Activated naive CD4-positive, alpha-beta T cell treated with anti-CD3 and anti-CD28 coated beads, Interleukin-2, amount 50 U/mL, for 24 hours (primary cell): Measurements from ENCODE around the gene CHKA.

Experiments
- H3K27ac Mint-ChIP-seq: one replicate; pipeline ENCODE4 v1.8.0; 2021; ENCODE audit warnings: mild to moderate bottlenecking, mixed read lengths
- H3K27me3 Mint-ChIP-seq: one replicate; pipeline ENCODE4 v1.8.0; 2021; ENCODE audit warnings: mixed read lengths
- H3K36me3 Mint-ChIP-seq: one replicate; pipeline ENCODE4 v1.8.0; 2021; ENCODE audit warnings: mixed read lengths
- H3K4me1 Mint-ChIP-seq: one replicate; pipeline ENCODE4 v1.8.0; 2021; ENCODE audit warnings: mixed read lengths
- H3K4me3 Mint-ChIP-seq: one replicate; pipeline ENCODE4 v1.8.0; 2021; ENCODE audit warnings: mild to moderate bottlenecking, mixed read lengths
- H3K9me3 Mint-ChIP-seq: one replicate; pipeline ENCODE4 v1.8.0; 2021; ENCODE audit warnings: mixed read lengths

CHKA gene

DNA sequence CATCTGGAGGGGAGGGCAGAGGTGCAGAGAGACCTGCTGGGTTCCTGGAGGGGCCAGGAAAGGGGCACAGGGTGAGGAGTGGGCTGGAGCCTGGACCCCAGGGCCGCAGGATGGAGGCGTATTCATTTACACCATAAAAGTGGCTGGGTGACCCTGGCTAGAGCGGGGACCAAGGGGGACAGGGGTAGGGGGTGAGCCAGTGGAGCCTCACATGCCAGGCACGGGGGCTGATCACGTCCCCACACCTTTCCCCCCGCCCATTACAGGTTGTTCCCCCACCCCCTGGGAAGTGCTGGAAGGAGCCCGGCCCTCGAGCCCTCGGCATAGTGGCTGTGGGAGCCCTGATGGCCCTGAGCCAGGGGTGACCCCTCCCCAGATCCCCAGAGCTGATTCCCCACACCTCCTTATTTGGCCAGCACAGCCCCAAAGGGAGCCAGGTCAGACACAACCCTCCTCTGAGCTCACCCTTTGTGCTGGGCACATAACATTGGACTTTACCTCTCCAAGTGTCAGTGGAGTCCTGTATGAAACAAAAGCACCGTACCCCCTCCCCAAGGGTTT lies 81.6 kb downstream of the CHKA start:
- H3K36me3 Mint-ChIP-seq: no peaks in the 10 kb centered on the region
- peaks cover 15% of the 10 kb centered on the region for H3K4me1 Mint-ChIP-seq
- H3K4me3 Mint-ChIP-seq: peak overlapping the region; percentile 89
- H3K27me3 Mint-ChIP-seq: no peaks in the 10 kb centered on the region
- H3K9me3 Mint-ChIP-seq: no peaks in the 10 kb centered on the region
- H3K27ac Mint-ChIP-seq: peak overlapping the region; percentile 88

DNA sequence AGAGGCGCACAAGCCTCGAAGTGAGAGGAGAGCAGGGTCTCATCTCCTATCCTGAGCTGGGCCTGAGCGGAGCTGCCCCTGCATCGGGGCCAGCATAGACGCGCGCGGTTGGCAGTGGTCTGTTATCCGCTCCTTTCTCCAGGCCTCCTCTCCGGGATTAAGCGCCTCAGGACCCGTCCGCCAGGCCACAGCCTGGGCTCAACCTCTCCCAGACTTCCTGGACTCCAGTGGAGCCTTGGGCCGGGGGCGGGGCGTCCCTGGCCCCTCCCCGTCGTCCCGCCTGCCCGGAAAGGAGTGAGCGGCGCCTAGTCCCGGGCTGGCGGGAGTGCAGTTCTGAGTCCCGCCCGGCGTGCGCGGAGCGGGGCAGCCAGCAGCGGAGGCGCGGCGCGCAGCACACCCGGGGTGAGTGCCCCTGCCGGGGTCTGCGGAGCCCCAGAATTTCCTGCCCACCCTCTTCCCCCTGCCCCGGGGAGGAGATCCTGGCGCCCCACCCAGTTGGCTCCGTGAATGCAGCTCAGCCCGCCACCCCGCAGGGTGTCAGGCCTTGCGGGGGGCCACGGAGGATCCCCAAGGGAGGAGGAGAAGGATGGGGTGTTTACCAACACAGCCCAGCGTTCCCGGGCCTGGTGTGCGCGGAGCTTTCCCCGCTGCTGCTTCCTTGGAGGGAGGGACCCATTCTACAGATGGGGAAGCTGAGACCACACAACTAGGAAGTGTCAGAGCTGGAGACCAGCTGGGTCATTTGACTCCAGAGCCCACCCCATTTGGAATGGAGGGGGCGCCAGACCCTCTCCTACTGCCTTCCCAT lies 82.3 kb downstream of the CHKA start, which contains the start of gene TCIRG1:
TCIRG1 (plus strand) TSS at position 308 of the 808 bp plus-strand sequence. CDS start 2,247 bp downstream, outside the sequence.
- Mint-ChIP-seq H3K4me3 (peak within 1 kb of the TSS; percentile 89), H3K9me3 (no peaks in the 10 kb centered on the region), H3K36me3 (no peaks in the 10 kb centered on the region), H3K27me3 (no peaks in the 10 kb centered on the region), H3K4me1 (peaks cover 15% of the 10 kb centered on the region), H3K27ac (peak within 1 kb of the TSS; percentile 88)

DNA sequence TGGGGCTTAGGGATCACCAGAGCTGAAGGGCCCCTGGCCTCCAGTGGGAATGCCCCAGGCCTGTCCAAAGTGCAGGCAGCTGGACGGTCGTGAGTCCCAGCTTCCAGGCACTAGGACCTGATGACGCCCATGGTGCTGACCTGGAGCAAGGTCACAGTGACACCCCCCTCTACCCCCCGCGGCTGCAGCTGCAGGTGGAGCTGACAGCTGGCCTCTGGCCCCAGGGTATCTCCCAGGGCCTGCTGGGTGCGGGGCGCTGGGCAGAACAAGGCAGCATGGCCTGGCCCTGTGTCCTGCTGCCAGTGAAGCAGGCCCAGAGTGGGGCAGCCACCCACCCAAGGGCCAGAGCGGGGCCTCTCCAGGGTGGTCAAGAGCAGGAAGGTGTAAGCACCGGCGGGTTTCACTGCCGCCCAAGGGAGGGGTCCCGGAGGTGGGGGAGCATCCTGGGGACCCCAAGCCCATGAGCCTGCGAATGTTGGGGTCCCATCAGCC lies 82.9 kb downstream of the CHKA start:
- no peak overlapping the region for H3K27ac Mint-ChIP-seq
- peaks cover 15% of the 10 kb centered on the region for H3K4me1 Mint-ChIP-seq
- H3K36me3 Mint-ChIP-seq: no peaks in the 10 kb centered on the region
- H3K4me3 Mint-ChIP-seq: peak overlapping the region; percentile 89
- H3K27me3 Mint-ChIP-seq: no peaks in the 10 kb centered on the region
- H3K9me3 Mint-ChIP-seq: no peaks in the 10 kb centered on the region

DNA sequence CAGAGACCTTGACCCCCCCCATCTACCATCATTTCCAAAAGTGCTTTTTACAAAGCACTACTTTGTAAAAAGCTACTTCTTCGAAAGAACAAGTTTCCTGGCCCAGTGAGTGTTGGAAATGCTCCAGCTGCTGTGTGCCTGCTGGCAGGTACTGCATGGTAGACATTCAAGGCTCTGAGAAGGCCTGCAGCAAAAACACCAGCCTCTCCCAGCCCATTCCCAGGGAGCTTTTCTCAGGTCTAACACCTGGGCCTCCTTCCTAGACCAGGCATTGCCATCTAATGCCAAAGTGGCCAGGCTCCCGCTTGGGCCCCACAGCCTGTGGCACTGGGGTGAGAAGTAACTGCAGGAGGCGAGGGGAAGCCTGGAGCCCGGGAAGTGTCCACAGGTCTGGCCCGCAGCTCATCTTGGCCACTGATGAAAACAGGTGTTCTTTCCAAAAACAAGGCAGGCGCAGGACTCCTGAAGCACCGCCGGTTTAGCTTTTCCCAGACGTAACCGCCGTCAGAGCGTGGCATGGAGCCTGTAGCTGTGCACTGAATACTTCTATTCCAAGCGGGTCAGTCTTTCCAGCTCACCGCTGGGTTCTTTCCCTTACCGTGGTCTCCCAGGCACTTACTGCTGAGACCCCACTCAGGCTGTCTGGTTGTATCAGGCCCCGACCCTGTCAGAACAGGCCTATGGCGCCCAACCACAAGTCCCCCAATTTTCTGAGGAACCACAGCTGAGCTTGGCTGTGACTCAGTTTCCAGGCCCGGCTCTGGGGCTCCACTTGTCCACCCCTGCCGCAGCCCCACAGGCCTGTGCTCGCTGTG lies 83.6 kb downstream of the CHKA start:
- peaks cover 15% of the 10 kb centered on the region for H3K4me1 Mint-ChIP-seq
- H3K27ac Mint-ChIP-seq: peak overlapping the region; percentile 86
- H3K4me3 Mint-ChIP-seq: peak overlapping the region; percentile 59
- H3K27me3 Mint-ChIP-seq: no peaks in the 10 kb centered on the region
- no peaks in the 10 kb centered on the region for H3K36me3 Mint-ChIP-seq
- no peaks in the 10 kb centered on the region for H3K9me3 Mint-ChIP-seq

DNA sequence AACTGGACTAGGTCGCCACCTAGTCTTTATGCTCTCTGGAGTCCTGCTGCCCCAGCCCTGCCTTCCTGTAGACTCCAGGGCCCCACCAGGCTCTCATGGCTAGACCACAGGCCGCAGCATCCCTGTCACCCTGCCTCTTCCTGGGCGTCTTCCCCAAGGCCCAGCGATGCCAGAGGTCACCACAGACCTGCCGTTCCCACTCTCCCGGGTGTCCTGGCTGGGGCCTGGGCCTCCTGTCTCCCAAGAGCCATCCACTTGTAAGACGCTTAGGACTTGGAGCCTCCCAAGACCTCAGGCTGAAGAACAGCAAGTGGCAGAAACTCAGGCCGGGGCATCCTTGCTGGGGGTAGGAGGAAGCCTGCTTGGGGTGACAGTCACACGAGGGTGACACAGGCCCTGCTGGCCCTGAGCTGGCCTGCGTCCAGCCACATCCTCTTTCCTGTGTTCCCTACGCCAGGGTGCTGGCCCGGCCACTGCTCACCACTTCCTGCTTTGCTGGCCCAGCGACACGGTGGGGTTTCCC lies 84.4 kb downstream of the CHKA start:
- peak overlapping the region; percentile 86 for H3K27ac Mint-ChIP-seq
- H3K4me1 Mint-ChIP-seq: peaks cover 17% of the 10 kb centered on the region
- H3K4me3 Mint-ChIP-seq: no peak overlapping the region
- H3K9me3 Mint-ChIP-seq: no peaks in the 10 kb centered on the region
- H3K36me3 Mint-ChIP-seq: no peaks in the 10 kb centered on the region
- no peaks in the 10 kb centered on the region for H3K27me3 Mint-ChIP-seq

DNA sequence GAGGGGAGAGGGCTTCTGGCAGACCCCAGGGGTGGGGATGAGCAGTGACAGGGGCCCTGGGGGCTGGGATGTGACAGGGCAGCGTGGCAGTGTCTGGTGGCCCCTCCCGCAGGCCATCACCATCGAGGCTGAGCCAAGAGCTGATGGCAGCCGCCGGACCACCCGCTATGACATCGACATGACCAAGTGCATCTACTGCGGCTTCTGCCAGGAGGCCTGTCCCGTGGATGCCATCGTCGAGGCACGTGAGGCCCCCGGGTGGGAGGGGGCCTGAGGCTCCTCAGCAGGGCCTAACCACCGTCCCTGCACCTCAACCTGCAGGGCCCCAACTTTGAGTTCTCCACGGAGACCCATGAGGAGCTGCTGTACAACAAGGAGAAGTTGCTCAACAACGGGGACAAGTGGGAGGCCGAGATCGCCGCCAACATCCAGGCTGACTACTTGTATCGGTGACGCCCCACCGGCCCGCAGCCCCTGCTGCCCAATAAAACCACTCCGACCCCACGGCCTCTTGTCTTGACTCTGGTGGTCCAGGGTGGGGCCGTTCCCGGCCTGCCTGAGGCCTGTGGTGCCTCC lies 85.0 kb downstream of the CHKA start:
- H3K27ac Mint-ChIP-seq: no peak overlapping the region
- H3K27me3 Mint-ChIP-seq: no peaks in the 10 kb centered on the region
- H3K9me3 Mint-ChIP-seq: no peaks in the 10 kb centered on the region
- H3K36me3 Mint-ChIP-seq: peaks cover 1% of the 10 kb centered on the region
- H3K4me1 Mint-ChIP-seq: peaks cover 18% of the 10 kb centered on the region
- H3K4me3 Mint-ChIP-seq: no peak overlapping the region

DNA sequence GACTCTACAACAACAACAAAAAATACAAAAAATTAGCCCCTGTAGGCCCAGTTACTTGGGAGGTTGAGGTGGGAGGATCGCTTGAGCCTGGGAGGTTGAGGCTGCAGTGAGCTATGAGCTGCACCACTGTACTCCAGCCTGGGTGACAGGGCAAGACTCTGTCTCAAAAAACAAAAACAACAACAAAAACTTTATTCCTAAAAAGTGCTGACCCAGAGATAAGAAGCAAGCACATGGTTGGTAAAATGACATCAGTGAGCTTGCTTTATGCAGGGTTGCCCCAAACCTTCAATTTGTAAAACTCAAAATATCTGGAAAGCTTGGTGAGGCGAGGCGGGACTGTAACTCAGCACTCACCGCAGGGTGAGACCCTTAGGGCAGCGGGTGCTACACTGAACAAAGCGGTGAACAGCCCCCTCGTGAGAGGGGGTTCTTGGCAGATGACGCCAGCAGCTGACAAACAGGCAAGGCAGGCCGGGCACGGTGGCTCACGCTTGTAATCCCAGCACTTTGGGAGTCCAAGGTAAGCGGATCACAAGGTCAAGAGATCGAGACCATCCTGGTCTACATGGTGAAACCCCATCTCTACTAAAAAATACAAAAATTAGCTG lies 85.8 kb downstream of the CHKA start:
- Mint-ChIP-seq H3K27ac (no peak overlapping the region), H3K4me3 (no peak overlapping the region), H3K9me3 (no peaks in the 10 kb centered on the region), H3K27me3 (no peaks in the 10 kb centered on the region), H3K4me1 (peaks cover 19% of the 10 kb centered on the region), H3K36me3 (peaks cover 1% of the 10 kb centered on the region)

DNA sequence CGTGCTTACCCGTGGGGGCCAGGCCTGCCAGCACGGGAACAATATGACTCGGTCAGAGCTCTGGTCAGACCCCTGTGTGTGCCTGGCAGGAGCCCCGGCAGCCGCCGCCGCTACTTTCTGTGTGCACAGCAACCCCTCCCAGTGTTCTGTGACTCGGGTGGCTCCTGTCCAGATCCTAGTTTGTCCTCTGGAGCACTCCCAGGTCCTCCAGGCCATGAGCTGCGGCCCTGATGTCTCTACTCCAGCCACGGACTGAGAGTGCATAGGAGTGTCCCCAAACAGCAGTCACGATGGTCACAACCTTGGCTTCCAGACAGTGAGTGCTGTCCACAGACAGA lies 87.5 kb downstream of the CHKA start:
- Mint-ChIP-seq H3K4me1 (peaks cover 35% of the 10 kb centered on the region), H3K27me3 (no peaks in the 10 kb centered on the region), H3K9me3 (no peaks in the 10 kb centered on the region), H3K27ac (peak overlapping the region; percentile 46), H3K36me3 (peaks cover 1% of the 10 kb centered on the region), H3K4me3 (no peak overlapping the region)

DNA sequence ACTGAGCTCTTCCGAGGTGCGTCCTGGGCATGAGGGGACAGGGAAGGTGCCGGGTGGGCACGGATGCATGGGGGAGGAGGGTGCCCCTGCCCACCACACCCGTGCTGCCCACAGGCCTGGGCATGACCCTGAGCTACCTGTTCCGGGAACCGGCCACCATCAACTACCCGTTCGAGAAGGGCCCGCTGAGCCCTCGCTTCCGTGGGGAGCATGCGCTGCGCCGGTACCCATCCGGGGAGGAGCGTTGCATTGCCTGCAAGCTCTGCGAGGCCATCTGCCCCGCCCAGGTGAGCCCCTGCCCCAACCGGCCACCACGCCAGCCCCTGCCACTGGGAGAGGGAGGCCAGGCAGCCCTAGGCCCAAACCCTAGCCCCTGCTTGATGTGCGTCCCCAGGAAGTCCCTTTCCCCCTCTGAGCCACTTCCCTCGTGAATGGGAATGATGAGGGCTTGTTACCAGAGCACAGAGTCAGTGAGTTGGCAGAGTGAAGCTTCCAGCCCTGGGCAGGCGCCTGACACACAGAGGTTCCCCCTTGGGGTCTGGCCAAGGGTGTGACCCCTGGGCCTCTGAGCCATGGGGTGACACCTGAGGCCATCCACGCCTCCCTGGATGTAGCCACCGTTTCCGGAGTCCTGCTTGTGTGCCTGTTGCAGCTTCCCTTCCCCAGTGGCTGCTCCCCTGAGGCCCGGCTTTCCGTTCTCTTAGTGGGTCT lies 88.0 kb downstream of the CHKA start:
- Mint-ChIP-seq H3K36me3 (peaks cover 1% of the 10 kb centered on the region), H3K4me3 (no peak overlapping the region), H3K9me3 (no peaks in the 10 kb centered on the region), H3K27ac (peak overlapping the region; percentile 46), H3K27me3 (no peaks in the 10 kb centered on the region), H3K4me1 (peaks cover 35% of the 10 kb centered on the region)

DNA sequence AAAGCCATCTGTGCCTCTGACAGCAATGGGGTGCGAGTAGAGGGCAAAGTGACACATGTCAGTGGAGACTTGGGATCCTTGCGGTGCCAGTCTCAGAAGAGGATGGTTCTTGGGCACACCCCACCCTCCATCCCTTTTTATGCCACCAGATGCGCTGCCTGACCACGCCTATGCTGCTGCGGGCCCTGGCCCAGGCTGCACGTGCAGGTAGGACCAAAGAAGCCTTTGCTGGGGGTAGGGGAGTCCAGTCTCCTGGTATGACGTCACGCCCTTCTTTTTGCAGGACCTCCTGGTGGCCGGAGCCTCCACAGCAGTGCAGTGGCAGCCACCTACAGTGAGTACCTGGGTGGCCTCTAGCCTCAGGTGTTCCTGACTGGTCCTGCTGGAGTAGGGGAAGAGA lies 89.2 kb downstream of the CHKA start:
- Mint-ChIP-seq H3K9me3 (no peaks in the 10 kb centered on the region), H3K36me3 (peaks cover 1% of the 10 kb centered on the region), H3K4me3 (peak overlapping the region; percentile 99), H3K27ac (no peak overlapping the region), H3K4me1 (peaks cover 27% of the 10 kb centered on the region), H3K27me3 (no peaks in the 10 kb centered on the region)

DNA sequence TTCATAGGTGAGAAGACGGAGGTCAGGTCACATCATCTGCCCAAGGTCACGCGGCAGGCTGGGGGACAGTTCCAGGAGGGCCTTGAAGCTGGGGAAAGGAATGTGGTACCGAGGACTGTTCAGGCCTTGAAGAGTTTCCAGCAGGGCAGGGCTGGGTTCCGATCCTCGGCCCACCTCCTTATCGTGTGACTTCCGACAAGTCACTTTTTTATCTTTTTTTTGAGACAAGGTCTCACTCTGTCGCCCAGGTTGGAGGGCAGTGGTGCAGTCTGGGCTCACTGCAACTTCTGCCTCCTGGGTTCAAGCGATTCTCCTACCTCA lies 90.1 kb downstream of the CHKA start:
- Mint-ChIP-seq H3K36me3 (peaks cover 1% of the 10 kb centered on the region), H3K4me1 (peaks cover 23% of the 10 kb centered on the region), H3K27me3 (no peaks in the 10 kb centered on the region), H3K9me3 (no peaks in the 10 kb centered on the region), H3K27ac (peak overlapping the region; percentile 95), H3K4me3 (peak overlapping the region; percentile 99)

DNA sequence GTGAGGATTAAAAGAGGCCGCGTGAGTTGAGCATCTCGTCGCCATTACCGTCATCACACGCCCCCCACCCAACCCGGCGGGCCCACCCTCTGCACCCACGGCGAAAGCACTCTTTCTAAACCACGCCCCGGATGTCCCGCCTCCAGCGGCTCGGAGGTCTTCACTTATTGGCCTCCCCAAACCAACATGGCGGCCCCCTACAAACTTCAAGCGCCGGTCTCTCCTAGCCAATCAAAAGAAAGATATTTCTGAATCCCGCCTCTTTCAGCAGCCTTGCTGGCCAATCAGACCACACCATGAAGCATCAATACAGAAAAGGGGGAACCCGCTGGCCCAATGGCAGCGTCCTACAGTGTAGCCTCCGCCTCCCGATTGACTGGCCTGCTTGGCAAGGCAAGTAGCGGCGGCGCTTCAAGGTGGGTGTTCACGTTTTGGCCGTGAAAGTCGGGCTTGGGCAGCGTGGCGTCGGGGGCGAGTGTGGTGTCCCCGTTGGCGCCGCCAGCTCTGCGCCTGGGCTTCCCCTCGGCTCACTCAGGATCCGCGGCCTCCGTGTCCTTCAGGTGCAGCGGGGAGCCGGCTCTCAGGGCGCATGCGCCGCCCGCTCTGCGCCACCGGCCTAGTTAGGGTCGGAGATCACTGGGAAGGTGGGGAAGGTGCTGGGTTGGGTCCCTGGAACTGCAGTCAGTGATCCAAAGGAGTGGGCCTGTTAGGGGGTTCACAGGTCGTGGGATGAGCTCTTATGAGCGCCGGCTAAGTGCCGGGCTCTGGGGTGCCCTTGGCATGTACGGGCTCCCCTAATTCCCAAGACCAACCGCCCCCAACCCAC lies 90.7 kb downstream of the CHKA start, which contains the start of gene NDUFS8:
NDUFS8 (plus strand) TSS at position 364 of the 826 bp plus-strand sequence. CDS start 1,471 bp downstream, outside the sequence.
- peak within 1 kb of the TSS; percentile 95 for H3K27ac Mint-ChIP-seq
- H3K36me3 Mint-ChIP-seq: peaks cover 3% of the 10 kb centered on the region
- H3K4me3 Mint-ChIP-seq: peak within 1 kb of the TSS; percentile 99
- H3K9me3 Mint-ChIP-seq: no peaks in the 10 kb centered on the region
- H3K27me3 Mint-ChIP-seq: no peaks in the 10 kb centered on the region
- peaks cover 23% of the 10 kb centered on the region for H3K4me1 Mint-ChIP-seq

DNA sequence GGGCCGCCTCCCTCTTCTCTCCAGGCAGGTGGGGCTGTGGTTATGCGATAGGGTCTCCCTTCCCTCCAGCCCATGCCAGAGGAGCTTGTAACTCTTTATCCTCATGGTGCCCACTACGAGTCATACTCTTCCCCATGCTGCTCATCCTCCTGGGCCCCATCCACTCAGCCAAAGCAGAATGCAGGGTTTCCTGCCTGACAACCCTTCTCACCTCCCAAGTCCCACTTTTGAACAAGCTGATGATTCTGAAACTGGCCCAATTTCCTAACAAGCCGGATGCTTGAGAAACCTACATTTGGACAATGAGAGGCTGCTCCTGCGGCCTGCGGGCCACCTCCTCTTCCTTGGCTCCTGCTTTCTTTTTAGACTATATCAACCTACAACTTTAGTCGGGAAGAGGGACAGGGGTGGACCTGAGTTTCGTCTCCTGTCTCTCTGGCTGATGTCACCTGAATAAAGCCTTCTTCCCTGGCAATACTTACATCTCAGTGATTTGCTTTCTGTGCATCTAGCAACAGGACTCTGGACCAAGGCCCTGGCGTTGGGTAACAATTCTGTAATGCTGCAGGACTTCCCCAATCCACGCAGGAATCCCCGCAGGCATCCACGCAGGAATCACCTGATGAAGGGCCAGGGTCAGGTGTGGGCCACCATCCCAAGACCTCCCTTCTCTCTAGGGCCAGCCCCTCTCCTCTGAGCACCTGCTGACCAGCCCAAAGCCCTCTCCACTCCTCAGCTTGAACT lies 92.2 kb downstream of the CHKA start:
- Mint-ChIP-seq H3K9me3 (no peaks in the 10 kb centered on the region), H3K27ac (no peak overlapping the region), H3K27me3 (no peaks in the 10 kb centered on the region), H3K36me3 (peaks cover 6% of the 10 kb centered on the region), H3K4me1 (peaks cover 23% of the 10 kb centered on the region), H3K4me3 (peak overlapping the region; percentile 99)
